Mononuclear cell (primary cell): Measurements from ENCODE around the gene XRCC5. TPM values are rescaled to one million over a fixed set of nuclear protein-coding genes. Genes with fewer than 3 reads are reported as not detected.

ENCODE experiments used
- H3K27me3 ChIP-seq: 2 replicates; pipeline ENCODE4 v1.6.0; 2011; ENCODE audit warnings: low read length, control low read depth; ENCODE audit not compliant: insufficient read depth
- H3K4me1 ChIP-seq: 2 replicates; pipeline ENCODE4 v1.5.1; 2011; ENCODE audit warnings: mild to moderate bottlenecking, low read length, control low read depth; ENCODE audit not compliant: insufficient read depth
- H3K4me3 ChIP-seq: 2 replicates; pipeline ENCODE4 v1.5.1; 2011; ENCODE audit warnings: mild to moderate bottlenecking, low read length, moderate library complexity
- H3K9me3 ChIP-seq: 2 replicates; pipeline ENCODE4 v1.5.1; 2011; ENCODE audit warnings: low read depth, mild to moderate bottlenecking, control low read depth, low read length
- total RNA-seq: library from RNA; depleted of rRNA; stranded (reverse); fragments of >200 nt; gene quantifications from one replicate; pipeline ENCODE4 v1.2.3, GENCODE V29; 2012

Gene XRCC5
- total RNA-seq, 1 donor, result 132 TPM

DNA sequence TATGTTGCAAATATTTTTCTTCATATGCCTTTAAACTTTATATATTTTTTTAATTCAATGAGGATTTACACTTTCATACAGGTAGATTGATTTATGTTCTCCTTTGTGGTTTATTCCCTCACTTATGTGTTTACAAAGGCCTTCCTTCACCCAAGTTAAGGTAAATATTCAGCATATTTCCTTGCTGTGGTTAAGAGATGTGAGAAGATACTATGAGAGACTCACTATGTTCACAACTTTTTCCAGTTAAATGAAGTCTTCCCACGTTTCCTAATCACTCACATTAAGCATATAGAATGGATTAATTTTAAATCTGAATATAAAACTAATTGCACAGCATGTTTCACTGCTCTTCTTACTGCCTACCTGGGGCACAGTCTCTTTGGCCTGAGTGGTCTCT is 28.1 kb upstream of the XRCC5 start:
- Histone ChIP-seq H3K4me3 (peak overlapping the region; percentile 68), H3K27me3 (no peaks in the 10 kb centered on the region), H3K4me1 (peaks cover 57% of the 10 kb centered on the region), H3K9me3 (no peaks in the 10 kb centered on the region)

DNA sequence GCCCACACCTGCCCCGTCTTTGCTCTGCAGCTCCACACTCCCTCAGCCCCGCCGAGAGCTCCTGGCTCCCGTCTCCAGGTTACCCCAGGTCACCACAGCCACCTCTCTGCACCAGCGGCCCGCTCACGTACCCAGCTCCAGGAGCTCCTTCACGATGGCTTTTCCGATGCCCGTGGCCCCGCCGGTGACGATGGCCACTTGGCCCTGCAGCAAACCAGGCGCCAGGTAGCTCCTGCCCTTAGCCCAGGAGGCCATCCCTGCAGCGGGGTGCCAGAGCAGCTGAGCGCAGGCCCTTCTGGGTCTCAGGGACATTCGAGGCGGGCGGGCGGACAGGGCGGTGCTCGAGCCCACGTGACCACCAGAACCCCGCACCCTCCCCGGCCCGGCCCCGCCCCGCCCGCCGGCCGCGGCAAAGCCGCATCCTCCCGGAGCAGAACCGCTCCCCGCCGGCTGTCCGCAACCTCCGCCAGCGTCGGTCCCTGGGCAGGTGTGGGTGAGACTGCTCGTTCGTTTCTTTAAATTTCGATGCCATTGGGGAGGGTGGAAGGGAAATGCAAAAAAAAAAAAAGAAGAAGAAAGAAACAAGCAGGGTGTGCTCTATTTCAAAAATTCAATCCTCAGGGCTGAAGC is 27.5 kb upstream of the XRCC5 start, which contains the start of the genes PECR and TMEM169:
Gene PECR, minus strand, starts transcription at position 323 of the 630 bp plus-strand sequence. Its CDS starts 68 bp downstream, at position 255.
Gene TMEM169, plus strand, starts transcription at position 433 of the 630 bp plus-strand sequence. CDS start 14,045 bp downstream, outside the sequence.
- H3K4me3 ChIP-seq, result peak within 1 kb of the TSS; percentile 68
- H3K4me1 ChIP-seq, result peaks cover 57% of the 10 kb centered on the region
- no peaks in the 10 kb centered on the region for H3K27me3 ChIP-seq
- H3K9me3 ChIP-seq, result no peaks in the 10 kb centered on the region

DNA sequence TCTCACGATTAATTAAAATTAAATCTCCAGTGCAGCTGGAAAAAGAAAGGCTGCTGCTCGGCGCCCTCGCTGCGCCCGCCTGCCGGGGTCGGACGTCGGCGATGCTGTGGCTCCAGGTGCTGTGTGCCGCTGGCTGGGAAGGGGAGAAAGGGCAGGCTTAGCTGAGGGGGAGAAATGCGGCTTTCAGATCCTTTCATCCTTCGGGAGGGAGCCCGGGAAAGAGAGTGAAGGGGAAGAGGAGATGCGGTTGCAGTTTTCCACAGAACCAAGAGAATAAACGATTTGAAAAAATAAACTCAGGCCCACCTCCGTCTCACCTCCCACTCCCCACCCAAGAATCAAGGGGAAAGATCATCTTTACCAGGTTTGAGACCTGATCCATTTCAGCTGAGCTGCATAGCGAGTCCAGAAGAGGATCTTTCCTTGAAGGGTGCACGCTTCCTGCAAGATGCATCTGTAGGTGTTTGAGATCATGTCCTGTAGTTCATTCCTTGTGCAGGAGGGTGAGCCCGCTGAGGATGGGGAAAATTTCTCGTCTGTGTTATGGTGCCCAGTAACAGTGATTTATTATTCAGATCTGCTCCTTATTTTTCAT is 26.9 kb upstream of the XRCC5 start:
- H3K4me3 ChIP-seq, result peak overlapping the region; percentile 68
- peaks cover 57% of the 10 kb centered on the region for H3K4me1 ChIP-seq
- H3K9me3 ChIP-seq, result no peaks in the 10 kb centered on the region
- no peaks in the 10 kb centered on the region for H3K27me3 ChIP-seq

DNA sequence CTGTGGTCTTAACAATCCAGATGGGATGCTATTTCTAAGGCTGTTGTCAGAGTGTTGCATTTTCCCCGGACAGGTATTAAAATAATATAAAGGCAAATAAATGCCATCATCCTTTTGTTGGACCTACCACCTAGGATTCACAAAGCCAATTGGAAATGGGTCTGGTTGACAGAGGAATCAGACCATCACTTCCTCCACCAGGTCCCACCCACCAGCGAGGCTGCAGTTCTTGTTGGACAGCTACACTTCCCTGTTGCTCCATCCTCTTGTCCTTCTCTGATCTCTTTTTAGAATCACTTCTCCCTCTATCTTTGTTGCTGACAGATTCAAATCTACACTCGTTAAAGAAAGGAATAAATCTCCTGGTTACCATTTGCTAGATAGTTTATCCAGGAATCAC is 26.3 kb upstream of the XRCC5 start:
- H3K4me3 ChIP-seq, result no peak overlapping the region
- peaks cover 57% of the 10 kb centered on the region for H3K4me1 ChIP-seq
- H3K9me3 ChIP-seq, result no peaks in the 10 kb centered on the region
- H3K27me3 ChIP-seq, result no peaks in the 10 kb centered on the region

DNA sequence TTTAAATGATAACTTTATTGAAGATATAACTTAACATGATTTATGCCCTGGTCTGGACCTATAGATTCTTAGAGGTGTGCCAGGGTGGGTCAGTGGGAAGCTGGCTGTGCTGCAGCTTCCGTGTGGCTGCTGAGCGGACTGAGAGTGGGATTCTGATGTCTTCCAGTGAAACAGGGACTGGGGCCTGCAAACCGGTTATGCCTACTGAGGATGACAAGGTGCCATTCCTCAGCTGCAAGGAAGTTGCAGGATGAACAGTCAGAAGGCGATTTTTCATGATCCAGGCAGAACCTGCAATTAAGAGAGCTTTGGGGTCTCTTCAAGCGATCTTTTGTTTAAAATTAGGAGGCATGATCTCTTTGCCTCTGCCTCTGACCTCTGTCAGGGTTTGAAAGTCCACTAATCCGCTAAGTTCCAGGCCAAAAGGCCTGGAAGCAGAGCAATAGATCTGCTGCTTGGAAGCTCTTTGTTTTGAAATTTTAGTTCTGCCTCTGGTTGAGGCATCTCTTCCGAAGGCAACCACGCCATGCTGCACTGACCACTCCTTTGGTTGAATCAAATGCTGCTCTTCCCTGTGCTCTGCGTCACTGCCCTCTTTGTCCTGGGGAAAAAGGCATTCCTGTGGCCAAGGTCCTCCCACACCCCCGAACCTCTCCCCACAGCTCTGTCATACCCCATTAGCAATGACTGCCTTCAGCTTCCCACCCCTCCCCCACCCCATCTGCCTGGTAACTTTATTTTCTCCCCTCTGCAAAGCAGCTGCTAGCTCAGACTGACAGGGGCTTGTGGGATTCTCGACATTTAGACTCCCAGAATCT is 25.5 kb upstream of the XRCC5 start:
- H3K27me3 ChIP-seq, result no peaks in the 10 kb centered on the region
- peaks cover 49% of the 10 kb centered on the region for H3K4me1 ChIP-seq
- H3K4me3 ChIP-seq, result no peak overlapping the region
- no peaks in the 10 kb centered on the region for H3K9me3 ChIP-seq

DNA sequence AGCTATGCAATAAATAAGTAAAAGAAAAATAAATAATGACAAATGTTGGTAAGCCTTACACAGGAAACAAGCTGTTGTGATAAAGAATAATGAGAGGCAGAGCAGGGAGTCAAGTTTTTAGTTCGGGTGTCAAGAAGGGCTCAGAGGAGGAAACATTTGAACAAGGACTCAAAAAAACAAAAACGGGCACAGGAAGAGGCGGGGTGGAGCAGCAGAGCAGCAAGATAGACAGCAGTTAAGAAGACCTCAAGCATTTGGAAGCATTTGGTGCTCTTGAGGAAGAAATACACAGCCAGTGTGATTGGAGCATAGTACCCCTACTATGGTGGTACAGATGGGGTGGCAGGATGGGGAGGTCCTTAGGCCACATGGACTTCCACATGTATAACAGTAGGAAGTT is 24.6 kb upstream of the XRCC5 start:
- Histone ChIP-seq H3K4me3 (no peak overlapping the region), H3K4me1 (peaks cover 46% of the 10 kb centered on the region), H3K27me3 (no peaks in the 10 kb centered on the region)

DNA sequence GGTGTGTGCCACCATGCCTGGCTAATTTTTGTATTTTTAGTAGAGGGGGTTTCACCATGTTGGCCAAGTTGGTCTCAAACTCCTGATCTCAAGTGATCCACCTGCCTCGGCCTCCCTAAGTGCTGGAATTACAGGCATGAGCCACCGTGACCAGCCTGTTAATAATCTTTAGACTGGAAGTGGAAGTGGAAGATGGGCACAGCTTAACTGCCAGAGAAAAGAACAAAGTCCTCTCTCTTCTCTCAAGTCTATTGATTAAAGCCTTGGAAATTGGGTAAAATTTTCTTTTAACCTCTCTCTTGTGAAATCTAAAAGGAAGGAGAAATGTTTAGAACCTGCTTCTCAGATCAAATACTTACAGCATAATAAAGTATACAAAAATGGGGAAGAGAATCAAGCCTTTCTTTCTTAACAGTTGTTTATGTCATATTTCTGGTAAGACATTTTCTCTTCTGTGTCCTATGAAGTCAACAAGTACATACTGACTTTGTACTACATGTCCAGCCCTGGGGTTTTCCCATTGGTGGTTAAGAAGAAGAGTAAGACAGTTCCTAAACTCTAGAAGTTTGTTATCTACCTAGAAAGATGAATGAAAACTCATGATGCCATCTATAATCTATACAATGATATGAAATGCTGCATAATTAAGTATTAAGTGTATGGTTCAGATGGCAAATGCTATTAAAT is 22.8 kb upstream of the XRCC5 start:
- H3K4me1 ChIP-seq, result peaks cover 39% of the 10 kb centered on the region
- H3K27me3 ChIP-seq, result no peaks in the 10 kb centered on the region
- H3K4me3 ChIP-seq, result no peak overlapping the region
- no peaks in the 10 kb centered on the region for H3K9me3 ChIP-seq

More for the DNA sequence above, 24.6 kb upstream of the XRCC5 start:
- no peaks in the 10 kb centered on the region for H3K9me3 ChIP-seq

DNA sequence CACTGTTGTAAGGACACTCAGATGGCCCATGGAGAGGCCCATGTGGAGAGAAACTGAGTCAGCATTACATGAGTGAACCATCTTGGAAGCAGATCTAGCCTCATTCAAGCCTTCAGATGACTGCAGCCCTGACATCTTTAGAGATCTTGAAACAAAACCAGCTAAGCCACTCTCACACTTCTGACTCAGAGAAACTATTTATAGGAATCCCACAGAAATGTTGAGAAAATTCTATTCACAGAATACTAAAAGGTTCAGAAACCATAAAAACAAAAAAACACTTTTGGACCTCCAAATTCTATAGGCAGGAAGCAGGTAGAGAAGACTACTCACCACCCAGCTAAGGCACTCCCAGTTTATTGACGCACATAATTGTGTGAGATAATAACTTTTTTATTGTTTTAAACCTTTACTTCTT is 18.8 kb upstream of the XRCC5 start:
- H3K9me3 ChIP-seq, result no peaks in the 10 kb centered on the region
- H3K4me3 ChIP-seq, result no peak overlapping the region
- peaks cover 4% of the 10 kb centered on the region for H3K4me1 ChIP-seq
- no peaks in the 10 kb centered on the region for H3K27me3 ChIP-seq

DNA sequence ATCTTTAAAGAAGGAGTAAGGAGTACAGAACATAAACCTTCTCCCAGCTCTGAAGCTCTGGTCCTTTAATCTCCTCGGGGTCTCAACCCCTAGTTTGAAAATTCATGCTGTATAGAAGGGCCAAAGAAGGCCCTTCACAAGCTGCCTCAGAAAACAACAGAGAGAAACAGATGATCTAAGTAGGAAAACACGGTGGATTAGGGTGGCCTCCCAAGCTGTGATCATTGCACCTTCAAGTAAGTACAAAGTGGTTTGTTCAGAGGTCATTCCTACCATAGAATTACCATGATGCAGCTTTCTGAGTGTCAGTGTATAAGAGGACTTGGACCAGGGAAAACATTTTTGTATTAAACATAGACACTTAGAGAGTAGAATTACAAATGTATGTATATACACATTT is 16.5 kb upstream of the XRCC5 start:
- H3K27me3 ChIP-seq, result no peaks in the 10 kb centered on the region
- no peak overlapping the region for H3K4me3 ChIP-seq
- no peaks in the 10 kb centered on the region for H3K9me3 ChIP-seq
- H3K4me1 ChIP-seq, result no peaks in the 10 kb centered on the region

DNA sequence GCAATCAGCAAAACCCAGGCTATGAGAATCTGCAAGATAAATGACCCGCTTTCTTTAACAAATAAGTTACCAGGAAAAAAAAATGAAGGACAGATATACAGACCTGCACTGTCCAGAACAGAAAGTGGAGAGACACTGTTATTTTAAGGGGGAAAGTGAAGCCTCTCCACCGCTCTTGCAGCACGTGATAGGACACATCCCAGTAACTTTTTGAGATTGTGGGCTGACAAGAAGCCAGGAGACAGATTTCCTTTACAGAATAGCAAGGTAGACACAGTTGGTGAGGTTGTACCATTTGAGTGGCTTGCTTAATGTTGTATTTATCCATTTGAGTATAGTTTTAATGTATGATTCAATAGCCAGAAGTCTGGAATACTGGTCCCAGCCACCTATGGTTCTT is 14.4 kb upstream of the XRCC5 start:
- no peak overlapping the region for H3K4me3 ChIP-seq

DNA sequence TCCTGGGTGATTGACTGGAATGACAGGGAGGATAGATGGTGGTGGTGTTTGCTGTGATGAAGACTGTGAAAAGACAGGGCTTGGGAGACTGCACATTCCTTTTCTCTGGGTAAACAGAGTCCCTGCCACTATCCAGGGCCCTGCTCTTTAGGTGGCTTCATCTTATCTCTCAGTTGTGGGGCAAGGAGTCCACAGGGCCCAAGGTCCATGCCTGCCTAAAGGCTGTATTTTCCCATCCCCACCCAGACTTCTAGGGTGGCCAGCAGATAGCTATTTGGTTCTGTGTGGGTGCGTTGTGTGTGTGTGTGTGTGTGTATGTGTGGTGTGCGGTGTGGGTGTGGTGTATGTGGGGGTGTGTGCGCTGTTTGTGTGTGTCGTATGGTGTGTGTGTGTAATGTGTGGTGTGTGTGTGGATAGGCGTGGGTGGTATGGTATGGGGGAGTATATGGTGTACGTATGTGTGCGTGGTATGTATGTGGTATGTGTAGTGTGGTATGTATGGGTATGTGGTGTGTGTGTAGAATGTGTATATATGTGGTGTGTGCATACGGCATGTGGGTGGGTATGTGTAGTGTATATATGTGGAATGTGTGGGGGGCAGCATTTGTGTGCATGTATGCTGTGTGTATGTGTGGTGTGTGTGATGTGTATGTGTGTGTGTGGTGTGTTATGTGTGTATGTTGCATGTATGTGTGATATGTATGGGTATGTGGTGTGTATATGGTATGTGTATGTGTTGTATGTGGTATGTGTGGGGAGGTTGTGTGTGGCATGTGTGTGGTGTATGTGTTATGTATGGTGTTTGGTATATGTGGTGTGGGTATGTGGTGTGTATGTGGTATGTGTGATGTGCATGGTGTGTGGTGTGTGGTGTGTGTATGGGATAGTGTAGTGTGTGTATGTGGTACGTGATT is 10.5 kb upstream of the XRCC5 start:
- Histone ChIP-seq H3K27me3 (no peaks in the 10 kb centered on the region), H3K4me3 (no peak overlapping the region), H3K9me3 (no peaks in the 10 kb centered on the region), H3K4me1 (no peaks in the 10 kb centered on the region)

More for the DNA sequence above, 14.4 kb upstream of the XRCC5 start:
- H3K27me3 ChIP-seq, result no peaks in the 10 kb centered on the region
- no peaks in the 10 kb centered on the region for H3K4me1 ChIP-seq
- no peaks in the 10 kb centered on the region for H3K9me3 ChIP-seq

DNA sequence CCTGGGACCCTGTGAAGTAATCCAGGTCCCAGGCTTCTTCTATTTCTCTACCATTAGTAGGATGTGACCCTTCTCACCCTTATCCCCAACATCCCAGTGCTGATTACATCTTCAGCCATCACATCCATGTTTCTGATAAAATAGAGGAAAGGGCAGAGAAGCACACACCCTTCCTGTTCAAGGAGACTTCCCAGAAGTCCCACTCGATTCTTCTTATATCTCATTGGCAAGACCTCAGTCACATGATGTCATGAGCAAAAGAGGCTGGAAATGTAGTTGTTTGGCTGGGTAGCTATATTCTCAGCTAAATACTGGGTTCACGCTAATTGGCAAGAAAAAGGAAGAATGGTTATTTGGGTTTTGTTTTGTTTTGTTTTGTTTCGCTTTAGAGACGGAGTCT is 8.0 kb upstream of the XRCC5 start:
- no peak overlapping the region for H3K4me3 ChIP-seq
- no peaks in the 10 kb centered on the region for H3K9me3 ChIP-seq
- H3K4me1 ChIP-seq, result no peaks in the 10 kb centered on the region
- H3K27me3 ChIP-seq, result no peaks in the 10 kb centered on the region

DNA sequence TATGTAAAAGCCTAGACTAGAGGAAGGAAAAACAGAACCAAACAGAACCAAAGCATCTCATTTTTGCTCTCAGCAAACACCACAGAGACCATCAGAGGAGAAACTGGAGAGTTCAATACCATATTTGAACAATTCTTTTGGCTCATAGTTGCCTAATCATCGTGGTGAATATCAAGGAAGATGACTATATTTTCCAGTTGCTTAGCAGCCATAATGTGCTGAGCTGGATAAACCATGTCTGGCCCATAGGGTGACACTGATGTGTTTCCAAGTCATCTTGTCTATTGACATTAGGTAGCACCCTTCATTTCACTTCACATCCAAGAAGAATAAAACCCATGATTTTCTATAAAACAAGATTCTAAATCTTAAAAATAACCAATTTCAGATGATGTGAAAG is 5.9 kb upstream of the XRCC5 start:
- H3K4me3 ChIP-seq, result no peak overlapping the region
- peaks cover under 1% of the 10 kb centered on the region for H3K4me1 ChIP-seq
- H3K9me3 ChIP-seq, result no peaks in the 10 kb centered on the region
- no peaks in the 10 kb centered on the region for H3K27me3 ChIP-seq

DNA sequence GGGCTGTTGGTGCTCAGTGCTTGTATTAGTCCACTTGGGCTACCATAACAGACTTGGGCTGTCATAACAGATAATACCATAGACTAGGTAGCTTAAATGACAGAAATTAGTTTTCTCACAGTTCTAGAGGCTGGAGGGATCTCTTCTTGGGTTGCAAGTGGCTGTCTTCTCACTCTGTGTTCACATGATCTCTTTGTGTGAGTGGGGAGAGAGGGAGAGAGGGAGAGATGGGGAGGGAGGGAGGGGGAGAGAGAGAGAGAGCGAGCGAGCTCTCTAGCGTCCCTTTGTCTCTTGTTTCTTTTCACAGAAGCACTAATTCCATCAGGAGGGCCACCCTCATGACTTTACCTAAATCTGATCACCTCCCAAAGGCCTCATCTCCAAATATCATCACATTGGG is 4.5 kb upstream of the XRCC5 start:
- no peaks in the 10 kb centered on the region for H3K27me3 ChIP-seq
- H3K4me3 ChIP-seq, result no peak overlapping the region
- H3K4me1 ChIP-seq, result peaks cover 5% of the 10 kb centered on the region
- no peaks in the 10 kb centered on the region for H3K9me3 ChIP-seq
